ENCODE data around the gene PTPN6. TPM values are rescaled to one million over a fixed set of nuclear protein-coding genes. Genes with fewer than 3 reads are reported as not detected.

Gene PTPN6
- total and polyA plus RNA-seq, 10 of the 15 experiments (the other 5 are each of a cell fraction or from before 2014, with no cell fraction given), result 229 to 457 (median 370) TPM

GRCh38 chr12:6943389-6943721 is 7.8 kb upstream of the PTPN6 start:
- CTCF ChIA-PET, result interaction anchor here (0.7 to 11.6 kb wide), 19 partner anchors 9 to 169 kb away, joined by 3 to 645 read pairs (median 7); partner anchors contain the start of genes C1R, C1RL and SPSB2
- peaks cover 25% of the 10 kb centered on the region for H3K4me1 ChIP-seq (ENCODE audit: control insufficient read depth, insufficient read depth, low read length)

More at GRCh38 chr12:6943389-6943721, 7.8 kb upstream of the PTPN6 start:
- POLR2A ChIA-PET, result interaction anchor here (0.6 to 17.8 kb wide), 17 partner anchors 8 to 190 kb away, joined by 3 to 524 read pairs (median 5); partner anchors contain the start of genes C1RL, CDCA3, LPCAT3 and LRRC23
- FAIRE-seq (peak; percentile 88), ATAC-seq (peak; percentile 46), DNase-seq (ENCODE audit: low read depth, low spot score) (no peak)
- no peaks in the 10 kb centered on the region for H3K9me3 ChIP-seq (replicated peaks; ENCODE audit: control insufficient read depth, insufficient read depth, low read length)
- peak overlapping the region; percentile 90 for H3K9ac ChIP-seq (ENCODE audit: control insufficient read depth, insufficient read depth, low read length)
- H2AFZ ChIP-seq (ENCODE audit: control insufficient read depth, low read depth, low read length), result peak overlapping the region; percentile 2
- WGBS (ENCODE audit: insufficient coverage, insufficient replicate concordance, low lambda C conversion rate, missing lambda C conversion rate), result 2% methylated on average over 13 of the region's 13 CpGs
- in situ Hi-C loops (cut with MboI) (no loop called here), intact Hi-C loops (cut with micrococcal nuclease; ENCODE audit: unreplicated experiment) (no loop called here)
- H4K20me1 ChIP-seq (ENCODE audit: control insufficient read depth, insufficient read depth), result no peaks in the 10 kb centered on the region
- H3K27ac ChIP-seq (ENCODE audit: control insufficient read depth, insufficient read depth), result peak overlapping the region; percentile 91
- peaks cover 2 to 8% of the 10 kb centered on the region in 2 experiments; a peak in 2 of 4 replicates for H3K36me3 ChIP-seq (ENCODE audit: control insufficient read depth in 2 of 2, insufficient read depth in 2 of 2, low read length in 1 of 2)
- H3K79me2 ChIP-seq (ENCODE audit: control insufficient read depth, insufficient read depth, low read length), result peaks cover 26% of the 10 kb centered on the region
- H3K4me2 ChIP-seq (ENCODE audit: control insufficient read depth, insufficient read depth), result peak overlapping the region; percentile 70
- no TSS peak for BruUV-seq (replicated peaks)
- TF ChIP-seq NFYB (IDR thresholded peaks at IDR 0.05; ENCODE audit: insufficient read depth, low read depth, low read length), result peak; percentile 85
- TF ChIP-seq E4F1 (IDR thresholded peaks at IDR 0.05; ENCODE audit: borderline replicate concordance, partially characterized antibody), result no peak
- peak; percentile 97 for TF ChIP-seq PKNOX1 (IDR thresholded peaks at IDR 0.05)
- TF ChIP-seq PBX3 (IDR thresholded peaks at IDR 0.05; ENCODE audit: insufficient replicate concordance, low read depth, low read length), result peak; percentile 94
- H3K27me3 ChIP-seq (replicated peaks in 1 of 2; ENCODE audit: control insufficient read depth in 2 of 2, insufficient read depth in 2 of 2, low read length in 1 of 2), result no peaks in the 10 kb centered on the region
- H3K4me3 ChIP-seq, result 0 out of 2 replicates have a peak overlapping the region, but pooled peaks have one; percentile 78
- SMC1A ChIA-PET (ENCODE audit: uncharacterized antibody, unreplicated experiment), result interaction anchor here (0.7 to 11.6 kb wide), 13 partner anchors 9 to 890 kb away, joined by 3 to 395 read pairs (median 5); partner anchors contain the start of genes C1RL, LPCAT3 and SPSB2
- RAD21 ChIA-PET (ENCODE audit: unreplicated experiment), result interaction anchor here (0.6 to 7.0 kb wide), 15 partner anchors 9 to 167 kb away, joined by 3 to 426 read pairs (median 8); partner anchors contain the start of genes ATN1, C1RL, CDCA3 and LPCAT3

All from GM12878 (cell line).